Kidney (tissue), 14 donors: ENCODE results near the gene DKKL1. TPM values are rescaled to one million over a fixed set of nuclear protein-coding genes. Genes with fewer than 3 reads are reported as not detected.

Source experiments
- DNase-seq, 5 donors: peaks; one replicate each; pipeline ENCODE4 v3.0.0-alpha.2; 2013 to 2020
- FAIRE-seq: peaks from 2 replicates; lab custom pipeline; 2012; peaks lifted over from hg19 to GRCh38; lab: Jason Lieb, UNC
- H3K27ac ChIP-seq, 2 donors: one replicate each; pipeline ENCODE4 v1.7.0; 2013; ENCODE audit warnings: low read depth in 2 of 2, low read length in 2 of 2, inconsistent platforms in 1 of 2
- H3K27me3 ChIP-seq: one replicate; pipeline ENCODE4 v1.7.1; 2013; ENCODE audit warnings: low read length, inconsistent platforms; ENCODE audit not compliant: control insufficient read depth, insufficient read depth
- H3K36me3 ChIP-seq, 3 donors: one replicate each; pipeline versions ENCODE4 v1.7.0 to v1.7.1; 2013; ENCODE audit warnings: low read length in 3 of 3, control low read depth in 1 of 3, inconsistent platforms in 1 of 3; ENCODE audit not compliant: insufficient read depth in 3 of 3, control insufficient read depth in 2 of 3
- H3K4me1 ChIP-seq, 3 donors: one replicate each; pipeline versions ENCODE4 v1.7.0 to v1.7.1; 2013; ENCODE audit warnings: low read length in 3 of 3, inconsistent platforms in 1 of 3, low read depth in 1 of 3; ENCODE audit not compliant: control insufficient read depth in 2 of 3, insufficient read depth in 2 of 3
- H3K4me3 ChIP-seq, 3 donors: one replicate each; pipeline versions ENCODE4 v1.7.0 to v1.8.1; 2013; ENCODE audit warnings: low read length in 3 of 3, control low read depth in 1 of 3, inconsistent platforms in 1 of 3
- H3K9ac ChIP-seq, 3 donors: one replicate each; pipeline versions ENCODE4 v1.7.0 to v1.7.1; 2013; ENCODE audit warnings: low read length in 3 of 3, control low read depth in 1 of 3, inconsistent platforms in 1 of 3
- H3K9me3 ChIP-seq, 3 donors: one replicate each; pipeline versions ENCODE4 v1.7.0 to v1.7.1; 2013; ENCODE audit warnings: low read length in 3 of 3, control low read depth in 1 of 3, inconsistent platforms in 1 of 3; ENCODE audit not compliant: control insufficient read depth in 2 of 3, insufficient read depth in 1 of 3
- intact Hi-C: fragments of 100-400 bp; cut with DNase I; formaldehyde crosslinking; loops from one replicate; pipeline ENCODE4 v1.11.1; 2022
- polyA plus RNA-seq: library from polyadenylated mRNA; stranded (reverse); fragments of 350-450 nt; fragmentation: Illumina TruSeq; extraction: RNeasy Lipid Tissue Mini Kit (QIAGEN cat#74804); gene quantifications from one replicate; pipeline ENCODE4 v1.2.3, GENCODE V29; 2014; ENCODE audit warnings: low read depth, low replicate concordance; ENCODE audit not compliant: insufficient read depth
- total RNA-seq: library from RNA; stranded (reverse); fragmentation: NEBNext Ultra II Directional; extraction: Animal tissue kit (Norgen Biotek cat#: 25700); gene quantifications from one replicate; pipeline ENCODE4 v1.2.1, GENCODE V29; 2021
- TF ChIP-seq, protein P1 (sequence below): IDR thresholded peaks from 3 replicates; pipeline ENCODE4 v1.5.1; 2012; ENCODE audit warnings: mild to moderate bottlenecking, moderate library complexity, borderline replicate concordance; ENCODE audit not compliant: insufficient read depth; ENCODE audit errors: extremely low read depth
- donor health status: control.
- donor health status: control.
- donor health status: control.
- donor health status: control.
- donor health status: control.
- donor health status: DM: yes; HTN: yes; CAD: no.
- donor health status: Normal renal cell carcinoma (clear cell type).

Gene DKKL1
- total and polyA plus RNA-seq, 2 donors from 2014 or later = 0.57 to 0.95 TPM

DNA sequence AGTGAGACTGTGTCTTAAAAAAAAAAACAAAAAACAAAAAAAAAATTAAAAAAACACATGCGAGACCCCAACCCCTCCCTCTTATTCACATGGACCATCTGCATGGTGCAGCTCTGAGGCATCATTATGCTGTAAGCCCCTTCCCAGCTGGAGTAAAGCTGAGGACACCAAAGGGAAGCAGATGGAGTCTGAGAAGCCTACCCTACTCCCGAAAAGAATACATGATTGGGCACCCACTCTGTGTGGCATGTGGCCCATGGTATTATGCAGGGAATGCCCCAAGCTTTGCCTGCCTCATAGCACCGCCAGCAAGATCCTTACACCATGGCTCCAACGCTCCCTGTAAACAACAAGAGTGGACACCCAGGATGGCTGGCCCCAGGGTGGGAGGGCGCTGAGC lies 54.8 kb downstream of the DKKL1 start:
- FAIRE-seq = no peak
- TF ChIP-seq, protein P1, sequence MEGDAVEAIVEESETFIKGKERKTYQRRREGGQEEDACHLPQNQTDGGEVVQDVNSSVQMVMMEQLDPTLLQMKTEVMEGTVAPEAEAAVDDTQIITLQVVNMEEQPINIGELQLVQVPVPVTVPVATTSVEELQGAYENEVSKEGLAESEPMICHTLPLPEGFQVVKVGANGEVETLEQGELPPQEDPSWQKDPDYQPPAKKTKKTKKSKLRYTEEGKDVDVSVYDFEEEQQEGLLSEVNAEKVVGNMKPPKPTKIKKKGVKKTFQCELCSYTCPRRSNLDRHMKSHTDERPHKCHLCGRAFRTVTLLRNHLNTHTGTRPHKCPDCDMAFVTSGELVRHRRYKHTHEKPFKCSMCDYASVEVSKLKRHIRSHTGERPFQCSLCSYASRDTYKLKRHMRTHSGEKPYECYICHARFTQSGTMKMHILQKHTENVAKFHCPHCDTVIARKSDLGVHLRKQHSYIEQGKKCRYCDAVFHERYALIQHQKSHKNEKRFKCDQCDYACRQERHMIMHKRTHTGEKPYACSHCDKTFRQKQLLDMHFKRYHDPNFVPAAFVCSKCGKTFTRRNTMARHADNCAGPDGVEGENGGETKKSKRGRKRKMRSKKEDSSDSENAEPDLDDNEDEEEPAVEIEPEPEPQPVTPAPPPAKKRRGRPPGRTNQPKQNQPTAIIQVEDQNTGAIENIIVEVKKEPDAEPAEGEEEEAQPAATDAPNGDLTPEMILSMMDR = no peak

GRCh38 chr19:49419173-49419572 lies 55.5 kb downstream of the DKKL1 start:
- Histone ChIP-seq H3K27me3 (peaks cover 31% of the 10 kb centered on the region), H3K4me1 (peaks cover 0 to 5% (median 0%) of the 10 kb centered on the region in 3 donors), H3K9ac (no peak overlapping the region), H3K36me3 (no peaks in the 10 kb centered on the region), H3K9me3 (no peaks in the 10 kb centered on the region), H3K27ac (no peak overlapping the region), H3K4me3 (no peak overlapping the region)
- DNase-seq = no peak
- TF ChIP-seq, protein P1 = no peak
- no peak for FAIRE-seq
- intact Hi-C loops = no loop called here

More for the DNA sequence above, 54.8 kb downstream of the DKKL1 start:
- Histone ChIP-seq H3K27me3 (peaks cover 24% of the 10 kb centered on the region), H3K4me3 (no peak overlapping the region), H3K36me3 (no peaks in the 10 kb centered on the region), H3K27ac (no peak overlapping the region), H3K4me1 (peaks cover 0 to 5% (median 0%) of the 10 kb centered on the region in 3 donors), H3K9me3 (no peaks in the 10 kb centered on the region), H3K9ac (no peak overlapping the region)
- intact Hi-C loops = no loop called here
- DNase-seq = no peak

DNA sequence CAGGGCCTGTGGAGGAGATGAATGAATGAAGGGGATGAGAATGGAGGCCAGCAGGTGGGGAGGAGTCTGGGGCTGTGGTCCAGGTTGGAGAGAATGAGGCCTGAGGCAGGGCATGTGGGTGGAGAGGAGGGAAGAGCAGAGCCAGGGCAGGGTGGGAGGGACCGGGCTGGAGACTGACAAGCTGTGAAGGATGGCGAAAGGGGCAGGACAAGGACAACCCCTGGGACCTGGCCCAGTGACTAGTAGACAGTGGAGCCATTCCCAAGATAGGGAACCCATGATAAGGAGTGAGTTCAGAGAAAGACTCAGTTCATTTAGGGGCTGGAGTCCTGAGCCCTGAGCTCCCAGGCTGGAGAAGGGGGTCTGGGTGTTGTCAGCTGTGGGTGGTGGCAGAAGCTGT lies 56.5 kb downstream of the DKKL1 start:
- DNase-seq (no peak), FAIRE-seq (no peak)
- TF ChIP-seq, protein P1 = no peak
- Histone ChIP-seq H3K4me3 (no peak overlapping the region), H3K27ac (no peak overlapping the region), H3K9ac (no peak overlapping the region), H3K27me3 (peaks cover 40% of the 10 kb centered on the region), H3K36me3 (no peaks in the 10 kb centered on the region), H3K4me1 (peaks cover 0 to 5% (median 0%) of the 10 kb centered on the region in 3 donors), H3K9me3 (no peaks in the 10 kb centered on the region)
- intact Hi-C loops = no loop called here
